Measurements from ENCODE around the gene EDARADD. TPM values are rescaled to one million over a fixed set of nuclear protein-coding genes. Genes with fewer than 3 reads are reported as not detected.

The EDARADD gene
- polyA plus RNA-seq, 1 donor (not counting 4 experiments of a cell fraction or from before 2014, with no cell fraction given) = 12.3 TPM

- DNase-seq (ENCODE audit: low read depth, low spot score) (no peak), FAIRE-seq (no peak)
- Histone ChIP-seq H3K9ac (ENCODE audit: control insufficient read depth, extremely low read depth, insufficient read depth, low read length) (no peak overlapping the region), H3K4me3 (ENCODE audit: control insufficient read depth in 2 of 3, extremely low read depth in 1 of 3, insufficient read depth in 2 of 3, low read depth in 1 of 3, low read length in 3 of 3) (no peak overlapping the region), H3K4me1 (ENCODE audit: control insufficient read depth, extremely low read depth, insufficient read depth, low read length) (peaks cover 4% of the 10 kb centered on the region), H4K20me1 (ENCODE audit: control insufficient read depth, extremely low read depth, insufficient read depth, low read length) (no peaks in the 10 kb centered on the region), H3K79me2 (ENCODE audit: control insufficient read depth, insufficient read depth, low read length) (no peaks in the 10 kb centered on the region), H2AFZ (ENCODE audit: control insufficient read depth, low read length) (no peak overlapping the region), H3K27me3 (ENCODE audit: control insufficient read depth, extremely low read depth, insufficient read depth, low read length) (no peaks in the 10 kb centered on the region), H3K36me3 (ENCODE audit: control insufficient read depth in 2 of 2, extremely low read depth in 1 of 2, insufficient read depth in 2 of 2, low read length in 2 of 2) (no peaks in the 10 kb centered on the region), H3K9me3 (ENCODE audit: control insufficient read depth, low read depth, low read length) (no peaks in the 10 kb centered on the region), H3K27ac (ENCODE audit: control insufficient read depth, insufficient read depth, low read length) (no peak overlapping the region), H3K4me2 (ENCODE audit: control insufficient read depth, extremely low read depth, insufficient read depth, low read depth, low read length) (no peak overlapping the region), H3K9me1 (ENCODE audit: control insufficient read depth, extremely low read depth, insufficient read depth, low read length) (no peaks in the 10 kb centered on the region)
- dilution Hi-C loops (cut with MboI; ENCODE audit: extremely low pct_ligation_motif_present, low sequenced_read_pairs) = no loop called here
- TF ChIP-seq CTCF (optimal IDR thresholded peaks at IDR 0.05 in 1 of 3, IDR thresholded peaks at IDR 0.05 in 1 of 3, conservative IDR thresholded peaks at IDR 0.05 in 1 of 3; ENCODE audit: extremely low read depth in 1 of 3, insufficient read depth in 2 of 3, low read length in 3 of 3) = no peak
- no peak for TF ChIP-seq EZH2 (IDR thresholded peaks at IDR 0.05; ENCODE audit: low read length)
These were observed 4.8 kb upstream of the EDARADD start for GRCh38 chr1:236389253-236389652.

- H4K20me1 ChIP-seq (ENCODE audit: control insufficient read depth, extremely low read depth, insufficient read depth, low read length) = no peaks in the 10 kb centered on the region
- no peaks in the 10 kb centered on the region for H3K27me3 ChIP-seq (ENCODE audit: control insufficient read depth, extremely low read depth, insufficient read depth, low read length)
- H3K9ac ChIP-seq (ENCODE audit: control insufficient read depth, extremely low read depth, insufficient read depth, low read length) = no peak overlapping the region
- DNase-seq (ENCODE audit: low read depth, low spot score) = no peak
- dilution Hi-C loops (cut with MboI; ENCODE audit: extremely low pct_ligation_motif_present, low sequenced_read_pairs) = no loop called here
- no peaks in the 10 kb centered on the region for H3K9me1 ChIP-seq (ENCODE audit: control insufficient read depth, extremely low read depth, insufficient read depth, low read length)
- no peak for FAIRE-seq
- H3K4me2 ChIP-seq (ENCODE audit: control insufficient read depth, extremely low read depth, insufficient read depth, low read depth, low read length) = no peak overlapping the region
- peaks cover 2% of the 10 kb centered on the region for H3K79me2 ChIP-seq (ENCODE audit: control insufficient read depth, insufficient read depth, low read length)
- H2AFZ ChIP-seq (ENCODE audit: control insufficient read depth, low read length) = no peak overlapping the region
- H3K27ac ChIP-seq (ENCODE audit: control insufficient read depth, insufficient read depth, low read length) = no peak overlapping the region
- H3K9me3 ChIP-seq (ENCODE audit: control insufficient read depth, low read depth, low read length) = no peaks in the 10 kb centered on the region
- H3K4me1 ChIP-seq (ENCODE audit: control insufficient read depth, extremely low read depth, insufficient read depth, low read length) = peaks cover 10% of the 10 kb centered on the region
- H3K4me3 ChIP-seq (ENCODE audit: control insufficient read depth in 2 of 3, extremely low read depth in 1 of 3, insufficient read depth in 2 of 3, low read depth in 1 of 3, low read length in 3 of 3) = no peak overlapping the region
- no peak for TF ChIP-seq EZH2 (IDR thresholded peaks at IDR 0.05; ENCODE audit: low read length)
- TF ChIP-seq CTCF (optimal IDR thresholded peaks at IDR 0.05 in 1 of 3, IDR thresholded peaks at IDR 0.05 in 1 of 3, conservative IDR thresholded peaks at IDR 0.05 in 1 of 3; ENCODE audit: extremely low read depth in 1 of 3, insufficient read depth in 2 of 3, low read length in 3 of 3) = no peak
- H3K36me3 ChIP-seq (ENCODE audit: control insufficient read depth in 2 of 2, extremely low read depth in 1 of 2, insufficient read depth in 2 of 2, low read length in 2 of 2) = no peaks in the 10 kb centered on the region
These were observed 3.1 kb upstream of the EDARADD start for GRCh38 chr1:236391008-236391407.

Data from keratinocyte (primary cell).